Inferior parietal cortex (tissue), 1 donor: Measurements from ENCODE around the gene PRSS33.
A peak's percentile ranks its signal among the peaks of the same experiment; 100 is the strongest.

Experiments
- DNase-seq: peaks from one replicate; pipeline ENCODE4 v3.0.0-alpha.2; 2016; ENCODE audit errors: extremely low spot score

PRSS33 gene

GRCh38 chr16:2777231-2777902 is 10.0 kb downstream of the PRSS33 start, which contains the start of gene ELOB:
Gene ELOB, minus strand, starts transcription at chr16:2777280. Its CDS starts 41 bp downstream, at chr16:2777239.
- peak; percentile 63 for DNase-seq

- DNase-seq, result no peak
These were observed 10.7 kb downstream of the PRSS33 start for GRCh38 chr16:2776500-2777139.

- no peak for DNase-seq
These were observed 11.4 kb downstream of the PRSS33 start for GRCh38 chr16:2775765-2776499.

GRCh38 chr16:2775131-2775716 is 12.1 kb downstream of the PRSS33 start:
- DNase-seq, result no peak

GRCh38 chr16:2774161-2774891 is 13.0 kb downstream of the PRSS33 start:
- no peak for DNase-seq

GRCh38 chr16:2773188-2773968 is 14.0 kb downstream of the PRSS33 start:
- DNase-seq, result no peak

GRCh38 chr16:2771496-2772402 is 15.6 kb downstream of the PRSS33 start:
- no peak for DNase-seq

GRCh38 chr16:2770057-2770951 is 17.1 kb downstream of the PRSS33 start:
- DNase-seq, result no peak

GRCh38 chr16:2769675-2770056 is 17.7 kb downstream of the PRSS33 start:
- no peak for DNase-seq

- DNase-seq, result no peak
These were observed 18.2 kb downstream of the PRSS33 start for GRCh38 chr16:2769100-2769529.

GRCh38 chr16:2768403-2769089 is 18.8 kb downstream of the PRSS33 start:
- no peak for DNase-seq

- DNase-seq, result no peak
These were observed 19.5 kb downstream of the PRSS33 start for GRCh38 chr16:2767891-2768290.

GRCh38 chr16:2767140-2767731 is 20.1 kb downstream of the PRSS33 start:
- no peak for DNase-seq

- DNase-seq, result no peak
These were observed 20.8 kb downstream of the PRSS33 start for GRCh38 chr16:2766430-2767139.

GRCh38 chr16:2765462-2766404 is 21.6 kb downstream of the PRSS33 start:
- DNase-seq, result no peak

GRCh38 chr16:2764718-2765117 is 22.6 kb downstream of the PRSS33 start:
- DNase-seq, result no peak
